ENCODE measurements around the gene SWAP70.

Gene SWAP70

GRCh38 chr11:9772218-9772617 lies 108.3 kb downstream of the SWAP70 start:
- TF ChIP-seq EP300 (IDR thresholded peaks at IDR 0.05; ENCODE audit: borderline replicate concordance) (no peak), TEAD4 (IDR thresholded peaks at IDR 0.05) (no peak), EGR1 (IDR thresholded peaks at IDR 0.05) (no peak)

- TF ChIP-seq EP300 (IDR thresholded peaks at IDR 0.05; ENCODE audit: borderline replicate concordance) (no peak), MAX (IDR thresholded peaks at IDR 0.05) (no peak), YY1 (IDR thresholded peaks at IDR 0.05; ENCODE audit: low read depth) (no peak), FOXM1 (IDR thresholded peaks at IDR 0.05; ENCODE audit: borderline replicate concordance, low read depth) (no peak), TEAD4 (IDR thresholded peaks at IDR 0.05) (no peak)
Observed at GRCh38 chr11:9773524-9773923, 109.6 kb downstream of the SWAP70 start.

GRCh38 chr11:9774109-9774508 lies 110.2 kb downstream of the SWAP70 start:
- TF ChIP-seq MAX (IDR thresholded peaks at IDR 0.05) = no peak
- no peak for TF ChIP-seq FOXM1 (IDR thresholded peaks at IDR 0.05; ENCODE audit: borderline replicate concordance, low read depth)
- TF ChIP-seq CREB1 (IDR thresholded peaks at IDR 0.05; ENCODE audit: low read depth) = no peak
- TF ChIP-seq EGR1 (IDR thresholded peaks at IDR 0.05) = no peak
- no peak for TF ChIP-seq TAF1 (IDR thresholded peaks at IDR 0.05; ENCODE audit: low read depth)

GRCh38 chr11:9774591-9775397 lies 110.9 kb downstream of the SWAP70 start:
- TF ChIP-seq ZBTB7A (IDR thresholded peaks at IDR 0.05; ENCODE audit: low read depth) (no peak), TAF1 (IDR thresholded peaks at IDR 0.05; ENCODE audit: low read depth) (no peak), MAX (IDR thresholded peaks at IDR 0.05) (no peak), FOXM1 (IDR thresholded peaks at IDR 0.05; ENCODE audit: borderline replicate concordance, low read depth) (no peak), TCF12 (IDR thresholded peaks at IDR 0.05; ENCODE audit: low read depth) (no peak), NFIC (IDR thresholded peaks at IDR 0.05) (no peak), EP300 (IDR thresholded peaks at IDR 0.05; ENCODE audit: borderline replicate concordance) (no peak), RAD21 (IDR thresholded peaks at IDR 0.05; ENCODE audit: low read depth) (no peak), CEBPB (IDR thresholded peaks at IDR 0.05) (no peak), USF1 (IDR thresholded peaks at IDR 0.05) (no peak), TEAD4 (IDR thresholded peaks at IDR 0.05) (no peak), CREB1 (IDR thresholded peaks at IDR 0.05; ENCODE audit: low read depth) (no peak), EGR1 (IDR thresholded peaks at IDR 0.05) (no peak), YY1 (IDR thresholded peaks at IDR 0.05; ENCODE audit: low read depth) (no peak), REST (IDR thresholded peaks at IDR 0.05; ENCODE audit: low read depth) (no peak)

- TF ChIP-seq USF1 (IDR thresholded peaks at IDR 0.05) (no peak), TEAD4 (IDR thresholded peaks at IDR 0.05) (no peak), TCF12 (IDR thresholded peaks at IDR 0.05; ENCODE audit: low read depth) (no peak), EP300 (IDR thresholded peaks at IDR 0.05; ENCODE audit: borderline replicate concordance) (no peak), FOXM1 (IDR thresholded peaks at IDR 0.05; ENCODE audit: borderline replicate concordance, low read depth) (no peak), REST (IDR thresholded peaks at IDR 0.05; ENCODE audit: low read depth) (no peak), ZBTB7A (IDR thresholded peaks at IDR 0.05; ENCODE audit: low read depth) (no peak), EGR1 (IDR thresholded peaks at IDR 0.05) (no peak), CEBPB (IDR thresholded peaks at IDR 0.05) (no peak), MAX (IDR thresholded peaks at IDR 0.05) (no peak)
Observed at GRCh38 chr11:9775398-9775779, 111.5 kb downstream of the SWAP70 start.

GRCh38 chr11:9776203-9776602 lies 112.3 kb downstream of the SWAP70 start:
- TF ChIP-seq RAD21 (IDR thresholded peaks at IDR 0.05; ENCODE audit: low read depth) (no peak), TEAD4 (IDR thresholded peaks at IDR 0.05) (no peak), TAF1 (IDR thresholded peaks at IDR 0.05; ENCODE audit: low read depth) (no peak), YY1 (IDR thresholded peaks at IDR 0.05; ENCODE audit: low read depth) (no peak), CREB1 (IDR thresholded peaks at IDR 0.05; ENCODE audit: low read depth) (no peak), CEBPB (IDR thresholded peaks at IDR 0.05) (no peak), MAX (IDR thresholded peaks at IDR 0.05) (no peak), REST (IDR thresholded peaks at IDR 0.05; ENCODE audit: low read depth) (no peak), EP300 (IDR thresholded peaks at IDR 0.05; ENCODE audit: borderline replicate concordance) (no peak), NFIC (IDR thresholded peaks at IDR 0.05) (no peak), FOXM1 (IDR thresholded peaks at IDR 0.05; ENCODE audit: borderline replicate concordance, low read depth) (no peak), TCF12 (IDR thresholded peaks at IDR 0.05; ENCODE audit: low read depth) (no peak), ZBTB7A (IDR thresholded peaks at IDR 0.05; ENCODE audit: low read depth) (no peak), USF1 (IDR thresholded peaks at IDR 0.05) (no peak), EGR1 (IDR thresholded peaks at IDR 0.05) (no peak)

Measured in Ishikawa (cell line).